Glutamatergic neuron (in vitro differentiated cells): ENCODE results near the gene HK1. TPM values are rescaled to one million over a fixed set of nuclear protein-coding genes. Genes with fewer than 3 reads are reported as not detected.

Experiments used
- DNase-seq: peaks from one replicate; pipeline ENCODE4 v3.0.0; 2022
- H3K27ac Mint-ChIP-seq: one replicate; pipeline ENCODE4 v1.8.0; 2020; ENCODE audit warnings: mild to moderate bottlenecking, mixed read lengths, inconsistent platforms; ENCODE audit not compliant: unreplicated experiment
- H3K27me3 Mint-ChIP-seq: one replicate; pipeline ENCODE4 v1.8.0; 2020; ENCODE audit warnings: mild to moderate bottlenecking, moderate library complexity, mixed read lengths, inconsistent platforms; ENCODE audit not compliant: unreplicated experiment
- H3K36me3 Mint-ChIP-seq: one replicate; pipeline ENCODE4 v1.8.0; 2020; ENCODE audit warnings: mild to moderate bottlenecking, mixed read lengths, inconsistent platforms; ENCODE audit not compliant: unreplicated experiment
- H3K4me1 Mint-ChIP-seq: one replicate; pipeline ENCODE4 v1.8.0; 2020; ENCODE audit warnings: mild to moderate bottlenecking, low read depth, mixed read lengths, inconsistent platforms; ENCODE audit not compliant: unreplicated experiment
- H3K4me3 Mint-ChIP-seq: one replicate; pipeline ENCODE4 v1.8.0; 2020; ENCODE audit warnings: mild to moderate bottlenecking, mixed read lengths, inconsistent platforms; ENCODE audit not compliant: unreplicated experiment
- H3K9me3 Mint-ChIP-seq: one replicate; pipeline ENCODE4 v1.8.0; 2020; ENCODE audit warnings: mild to moderate bottlenecking, moderate library complexity, mixed read lengths, inconsistent platforms; ENCODE audit not compliant: unreplicated experiment
- CTCF ChIP-seq: fragments of 200-600 bp; sonication (generic); IDR thresholded peaks from one replicate; pipeline ENCODE4 v1.5.0; 2021; ENCODE audit not compliant: partially characterized antibody, unreplicated experiment
- total RNA-seq: library from RNA; stranded (reverse); fragmentation: NEBNext Ultra II Directional; extraction: Animal tissue kit (Norgen Biotek cat#: 25700); gene quantifications from one replicate; pipeline ENCODE4 v1.2.1, GENCODE V29; 2021; ENCODE audit not compliant: unreplicated experiment

HK1 gene
- total RNA-seq, 1 donor from 2014 or later: 240 TPM

- Mint-ChIP-seq H3K9me3 (peaks cover 1% of the 10 kb centered on the region), H3K27ac (no peak overlapping the region), H3K36me3 (no peaks in the 10 kb centered on the region), H3K27me3 (peaks cover 5% of the 10 kb centered on the region), H3K4me3 (no peak overlapping the region), H3K4me1 (peaks cover 11% of the 10 kb centered on the region)
- peak; percentile 54 for TF ChIP-seq CTCF
- peak; percentile 71 for DNase-seq
Measured at GRCh38 chr10:69413221-69413865, 135.0 kb downstream of the HK1 start.

GRCh38 chr10:69414036-69415018 is 136.0 kb downstream of the HK1 start:
- TF ChIP-seq CTCF: no peak
- Mint-ChIP-seq H3K4me3 (no peak overlapping the region), H3K36me3 (no peaks in the 10 kb centered on the region), H3K4me1 (peaks cover 10% of the 10 kb centered on the region), H3K27ac (no peak overlapping the region), H3K27me3 (peaks cover 5% of the 10 kb centered on the region), H3K9me3 (no peaks in the 10 kb centered on the region)
- no peak for DNase-seq

GRCh38 chr10:69415049-69415448 is 136.8 kb downstream of the HK1 start:
- H3K36me3 Mint-ChIP-seq: no peaks in the 10 kb centered on the region
- peaks cover 8% of the 10 kb centered on the region for H3K27me3 Mint-ChIP-seq
- no peak for TF ChIP-seq CTCF
- DNase-seq: no peak
- no peak overlapping the region for H3K4me3 Mint-ChIP-seq
- H3K27ac Mint-ChIP-seq: no peak overlapping the region
- H3K4me1 Mint-ChIP-seq: peaks cover 10% of the 10 kb centered on the region
- H3K9me3 Mint-ChIP-seq: no peaks in the 10 kb centered on the region

GRCh38 chr10:69415951-69416350 is 137.7 kb downstream of the HK1 start:
- Mint-ChIP-seq H3K4me3 (no peak overlapping the region), H3K27me3 (peaks cover 8% of the 10 kb centered on the region), H3K27ac (no peak overlapping the region), H3K4me1 (peaks cover 10% of the 10 kb centered on the region), H3K9me3 (no peaks in the 10 kb centered on the region), H3K36me3 (no peaks in the 10 kb centered on the region)
- TF ChIP-seq CTCF: no peak
- DNase-seq: no peak

GRCh38 chr10:69416695-69417094 is 138.4 kb downstream of the HK1 start, which contains the start of gene TACR2:
Gene TACR2, minus strand, starts transcription at chr10:69416918. Its CDS starts 595 bp downstream, at chr10:69416323.
- no peak for TF ChIP-seq CTCF
- no peak within 1 kb of the TSS for H3K4me3 Mint-ChIP-seq
- DNase-seq: no peak
- no peaks in the 10 kb centered on the region for H3K9me3 Mint-ChIP-seq
- H3K27me3 Mint-ChIP-seq: peaks cover 5% of the 10 kb centered on the region
- H3K27ac Mint-ChIP-seq: no peak within 1 kb of the TSS
- peaks cover 10% of the 10 kb centered on the region for H3K4me1 Mint-ChIP-seq
- no peaks in the 10 kb centered on the region for H3K36me3 Mint-ChIP-seq
